IMR-90 (cell line): ENCODE data around the gene SORL1.

Experiments used
- CTCF ChIP-seq: conservative IDR thresholded peaks from 2 replicates; pipeline ENCODE4 v1.5.1; 2012; ENCODE audit warnings: mild to moderate bottlenecking, low read depth, low read length, improper control_type of control experiment
- POLR2A ChIP-seq: IDR thresholded peaks from 2 replicates; pipeline ENCODE4 v1.6.1; 2012; ENCODE audit warnings: mild to moderate bottlenecking, low read depth, low read length
- RFX5 ChIP-seq: IDR thresholded peaks from 2 replicates; pipeline ENCODE4 v1.8.0; 2012; ENCODE audit warnings: low read depth, mild to moderate bottlenecking, low read length, moderate library complexity

- TF ChIP-seq CTCF (no peak), RFX5 (no peak), POLR2A (no peak)
Measured at GRCh38 chr11:121449123-121449522, 3.0 kb upstream of the SORL1 start.
